Activated gamma-delta T cell (primary cell): Measurements from ENCODE around the gene ADAMTSL3.
"Not testable (repeated sequence)": the region's sequence is repeated elsewhere in the genome, so short reads cannot be mapped to it uniquely, and the experiment has no call there.

ENCODE experiments used
- DNase-seq: peaks from one replicate; lab custom pipeline; 2025; lab: John Stamatoyannopoulos, UW

ADAMTSL3 gene

GRCh38 chr15:83746231-83746630, 92.3 kb downstream of the ADAMTSL3 start:
- no peak for DNase-seq

- DNase-seq, result no peak
These were observed 93.3 kb downstream of the ADAMTSL3 start for GRCh38 chr15:83747050-83747717.

GRCh38 chr15:83747718-83748110, 93.8 kb downstream of the ADAMTSL3 start:
- no peak for DNase-seq

- no peak for DNase-seq
These were observed 100.1 kb downstream of the ADAMTSL3 start for GRCh38 chr15:83753872-83754493.

- DNase-seq, result not testable (repeated sequence)
These were observed 103.4 kb downstream of the ADAMTSL3 start for GRCh38 chr15:83757291-83757690.

- no peak for DNase-seq
These were observed 108.4 kb downstream of the ADAMTSL3 start for GRCh38 chr15:83762367-83762766.

GRCh38 chr15:83764201-83764838, 110.4 kb downstream of the ADAMTSL3 start:
- no peak for DNase-seq

GRCh38 chr15:83766339-83766738, 112.4 kb downstream of the ADAMTSL3 start:
- no peak for DNase-seq

GRCh38 chr15:83767741-83768140, 113.8 kb downstream of the ADAMTSL3 start:
- no peak for DNase-seq

- DNase-seq, result no peak
These were observed 115.6 kb downstream of the ADAMTSL3 start for GRCh38 chr15:83769411-83769999.

GRCh38 chr15:83775738-83776137, 121.8 kb downstream of the ADAMTSL3 start:
- DNase-seq, result no peak

- DNase-seq, result no peak
These were observed 123.1 kb downstream of the ADAMTSL3 start for GRCh38 chr15:83776986-83777385.

GRCh38 chr15:83783227-83783626, 129.3 kb downstream of the ADAMTSL3 start:
- DNase-seq, result no peak

- DNase-seq, result no peak
These were observed 131.1 kb downstream of the ADAMTSL3 start for GRCh38 chr15:83784975-83785374.

GRCh38 chr15:83786336-83786735, 132.4 kb downstream of the ADAMTSL3 start:
- no peak for DNase-seq

GRCh38 chr15:83793069-83793468, 139.1 kb downstream of the ADAMTSL3 start:
- DNase-seq, result no peak

GRCh38 chr15:83794209-83794608, 140.3 kb downstream of the ADAMTSL3 start:
- no peak for DNase-seq

- no peak for DNase-seq
These were observed 155.4 kb downstream of the ADAMTSL3 start for GRCh38 chr15:83809345-83809744.

- DNase-seq, result no peak
These were observed 156.2 kb downstream of the ADAMTSL3 start for GRCh38 chr15:83810110-83810509.

GRCh38 chr15:83813682-83814081, 159.8 kb downstream of the ADAMTSL3 start:
- DNase-seq, result no peak

GRCh38 chr15:83815506-83815905, 161.6 kb downstream of the ADAMTSL3 start:
- DNase-seq, result no peak

- DNase-seq, result no peak
These were observed 162.4 kb downstream of the ADAMTSL3 start for GRCh38 chr15:83816124-83816883.
